Endodermal cell (in vitro differentiated cells): ENCODE data around the gene ZNF426. TPM values are rescaled to one million over a fixed set of nuclear protein-coding genes. Genes with fewer than 3 reads are reported as not detected.
A peak's percentile ranks its signal among the peaks of the same experiment; 100 is the strongest.

ENCODE experiments used
- DNase-seq: peaks from one replicate; pipeline ENCODE4 v3.0.0-alpha.2; 2017
- H3K27ac ChIP-seq: 2 replicates; pipeline ENCODE4 v1.5.1; 2013; ENCODE audit warnings: mild to moderate bottlenecking, low read depth, low read length, moderate library complexity
- H3K27me3 ChIP-seq: 2 replicates; pipeline ENCODE4 v1.6.1; 2013; ENCODE audit warnings: mild to moderate bottlenecking, low read length, moderate library complexity; ENCODE audit not compliant: insufficient read depth, control insufficient read depth, poor library complexity, severe bottlenecking
- H3K36me3 ChIP-seq: 2 replicates; pipeline ENCODE4 v1.7.0; 2013; ENCODE audit warnings: mild to moderate bottlenecking, low read length, moderate library complexity; ENCODE audit not compliant: control insufficient read depth, insufficient read depth
- H3K4me1 ChIP-seq: one replicate; pipeline ENCODE4 v1.7.0; 2013; ENCODE audit warnings: low read length; ENCODE audit not compliant: control insufficient read depth, insufficient read depth
- H3K4me3 ChIP-seq: 2 replicates; pipeline ENCODE4 v1.5.1; 2013; ENCODE audit warnings: mild to moderate bottlenecking, low read length, moderate library complexity
- H3K9ac ChIP-seq: 2 replicates; pipeline ENCODE4 v1.6.1; 2013; ENCODE audit warnings: mild to moderate bottlenecking, low read length, moderate library complexity; ENCODE audit not compliant: poor library complexity, severe bottlenecking; ENCODE audit errors: extremely low read depth
- H3K9me3 ChIP-seq: 2 replicates; pipeline ENCODE4 v1.6.1; 2013; ENCODE audit warnings: mild to moderate bottlenecking, low read length, moderate library complexity; ENCODE audit not compliant: control insufficient read depth
- H3K27ac Mint-ChIP-seq: 2 replicates; pipeline ENCODE4 v1.8.0; 2020; ENCODE audit warnings: mixed read lengths
- H3K27me3 Mint-ChIP-seq: 2 replicates; pipeline ENCODE4 v1.8.0; 2021; ENCODE audit warnings: mild to moderate bottlenecking, mixed read lengths; ENCODE audit not compliant: insufficient read depth
- H3K36me3 Mint-ChIP-seq: 2 replicates; pipeline ENCODE4 v1.8.0; 2020; ENCODE audit warnings: low read depth, mixed read lengths
- H3K4me1 Mint-ChIP-seq: 2 replicates; pipeline ENCODE4 v1.8.0; 2020; ENCODE audit warnings: mixed read lengths
- H3K4me3 Mint-ChIP-seq: 2 replicates; pipeline ENCODE4 v1.8.0; 2020; ENCODE audit warnings: mild to moderate bottlenecking, moderate library complexity, mixed read lengths
- H3K9me3 Mint-ChIP-seq: 2 replicates; pipeline ENCODE4 v1.8.0; 2020; ENCODE audit warnings: mild to moderate bottlenecking, mixed read lengths
- WGBS, 2 experiments: methylation state at CpG; one replicate each; pipeline versions ENCODE4 v1.1.5 to v1.1.7; 2013; ENCODE audit warnings: missing lambda C conversion rate in 2 of 2, mixed read lengths in 1 of 2; ENCODE audit not compliant: insufficient coverage in 1 of 2, insufficient read length in 1 of 2; 5-methylcytosine and 5-hydroxymethylcytosine counted together
- total RNA-seq, 2 donors: library from RNA; stranded (reverse); fragmentation: NEBNext Ultra II Directional in 1 of 2; extraction: Animal tissue kit (Norgen Biotek cat#: 25700) in 1 of 2; gene quantifications; 2 replicates in 1 of 2; 3 replicates in 1 of 2; pipeline ENCODE4 v1.2.1, GENCODE V29; 2021
- TF ChIP-seq, protein P1 (sequence below): fragments of 200-600 bp; sonication (generic); conservative IDR thresholded peaks from 2 replicates; pipeline ENCODE4 v1.5.0; 2021; ENCODE audit warnings: antibody characterized with exemption, mild to moderate bottlenecking

The ZNF426 gene
- total RNA-seq, 2 donors from 2014 or later = 26.0 to 30.0 TPM

DNA sequence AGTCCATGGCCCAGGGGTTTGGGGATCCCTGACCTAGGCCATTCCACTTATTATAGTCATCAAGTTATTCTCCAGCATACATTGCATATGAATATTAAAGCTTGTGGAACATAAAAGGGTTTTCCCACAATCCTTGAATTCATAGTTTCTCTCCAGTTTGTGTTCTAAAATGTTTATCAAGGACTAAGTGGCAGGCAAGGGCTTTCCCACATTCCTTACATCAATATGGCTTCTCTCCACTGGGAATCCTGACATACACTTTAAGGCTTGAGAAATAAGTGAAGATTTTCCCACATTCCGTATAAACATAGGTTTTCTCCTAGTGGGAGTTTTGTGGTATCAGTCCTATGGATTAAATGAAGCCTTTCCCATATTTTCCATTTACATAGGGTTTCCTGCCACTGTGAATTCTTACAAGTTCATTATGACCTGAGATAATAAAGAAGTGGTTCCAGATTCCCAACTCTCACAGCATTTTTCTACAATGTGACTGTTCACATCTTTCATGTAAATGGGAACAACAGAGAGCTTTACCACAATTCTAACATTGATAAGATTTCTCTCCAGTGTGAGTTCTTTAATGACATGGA lies 14.5 kb downstream of the ZNF426 start:
- peaks cover 97% of the 10 kb centered on the region for H3K9me3 Mint-ChIP-seq
- peaks cover 80% of the 10 kb centered on the region for H3K9me3 ChIP-seq
- H3K4me1 Mint-ChIP-seq = no peaks in the 10 kb centered on the region
- no peak overlapping the region for H3K4me3 Mint-ChIP-seq
- H3K36me3 Mint-ChIP-seq = peaks cover 66% of the 10 kb centered on the region
- H3K27ac Mint-ChIP-seq = no peak overlapping the region
- WGBS, 2 experiments = 100% methylated on average over 1 of the region's 1 CpG; no CpG with 5 or more reads in 1 of the 2 experiments
- peak overlapping the region; percentile 70 for H3K4me3 ChIP-seq
- H3K27ac ChIP-seq = no peak overlapping the region
- H3K4me1 ChIP-seq = no peaks in the 10 kb centered on the region
- H3K9ac ChIP-seq = no peak overlapping the region
- DNase-seq = no peak
- TF ChIP-seq, protein P1, sequence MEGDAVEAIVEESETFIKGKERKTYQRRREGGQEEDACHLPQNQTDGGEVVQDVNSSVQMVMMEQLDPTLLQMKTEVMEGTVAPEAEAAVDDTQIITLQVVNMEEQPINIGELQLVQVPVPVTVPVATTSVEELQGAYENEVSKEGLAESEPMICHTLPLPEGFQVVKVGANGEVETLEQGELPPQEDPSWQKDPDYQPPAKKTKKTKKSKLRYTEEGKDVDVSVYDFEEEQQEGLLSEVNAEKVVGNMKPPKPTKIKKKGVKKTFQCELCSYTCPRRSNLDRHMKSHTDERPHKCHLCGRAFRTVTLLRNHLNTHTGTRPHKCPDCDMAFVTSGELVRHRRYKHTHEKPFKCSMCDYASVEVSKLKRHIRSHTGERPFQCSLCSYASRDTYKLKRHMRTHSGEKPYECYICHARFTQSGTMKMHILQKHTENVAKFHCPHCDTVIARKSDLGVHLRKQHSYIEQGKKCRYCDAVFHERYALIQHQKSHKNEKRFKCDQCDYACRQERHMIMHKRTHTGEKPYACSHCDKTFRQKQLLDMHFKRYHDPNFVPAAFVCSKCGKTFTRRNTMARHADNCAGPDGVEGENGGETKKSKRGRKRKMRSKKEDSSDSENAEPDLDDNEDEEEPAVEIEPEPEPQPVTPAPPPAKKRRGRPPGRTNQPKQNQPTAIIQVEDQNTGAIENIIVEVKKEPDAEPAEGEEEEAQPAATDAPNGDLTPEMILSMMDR = no peak
- H3K27me3 Mint-ChIP-seq = no peaks in the 10 kb centered on the region
- peaks cover 56% of the 10 kb centered on the region for H3K36me3 ChIP-seq
- H3K27me3 ChIP-seq = no peaks in the 10 kb centered on the region

- no peak overlapping the region for H3K9ac ChIP-seq
- H3K27me3 ChIP-seq = no peaks in the 10 kb centered on the region
- H3K9me3 ChIP-seq = peaks cover 66% of the 10 kb centered on the region
- H3K4me1 ChIP-seq = no peaks in the 10 kb centered on the region
- Mint-ChIP-seq H3K4me3 (no peak overlapping the region), H3K27ac (no peak overlapping the region), H3K27me3 (no peaks in the 10 kb centered on the region), H3K9me3 (peaks cover 89% of the 10 kb centered on the region), H3K4me1 (no peaks in the 10 kb centered on the region), H3K36me3 (peaks cover 2% of the 10 kb centered on the region)
- WGBS, 2 experiments = 81% methylated on average over 3 of the region's 3 CpGs; no CpG with 5 or more reads in 1 of the 2 experiments
- no peaks in the 10 kb centered on the region for H3K36me3 ChIP-seq
- H3K4me3 ChIP-seq = no peak overlapping the region
- DNase-seq = no peak
- H3K27ac ChIP-seq = no peak overlapping the region
- TF ChIP-seq, protein P1 = no peak
These were observed 31.2 kb downstream of the ZNF426 start for GRCh38 chr19:9507285-9507684.

- no peaks in the 10 kb centered on the region for H3K4me1 ChIP-seq
- H3K27me3 Mint-ChIP-seq = no peaks in the 10 kb centered on the region
- DNase-seq = no peak
- TF ChIP-seq, protein P1 = no peak
- peaks cover 49% of the 10 kb centered on the region for H3K9me3 ChIP-seq
- H3K4me3 Mint-ChIP-seq = no peak overlapping the region
- WGBS, 2 experiments = 80 to 100% methylated on average over 1 of the region's 1 CpG
- no peaks in the 10 kb centered on the region for H3K27me3 ChIP-seq
- no peak overlapping the region for H3K9ac ChIP-seq
- no peak overlapping the region for H3K4me3 ChIP-seq
- H3K27ac Mint-ChIP-seq = no peak overlapping the region
- H3K36me3 Mint-ChIP-seq = no peaks in the 10 kb centered on the region
- no peaks in the 10 kb centered on the region for H3K36me3 ChIP-seq
- H3K9me3 Mint-ChIP-seq = peaks cover 90% of the 10 kb centered on the region
- no peak overlapping the region for H3K27ac ChIP-seq
- no peaks in the 10 kb centered on the region for H3K4me1 Mint-ChIP-seq
These were observed 37.6 kb downstream of the ZNF426 start for GRCh38 chr19:9500796-9501195.
